Ovary (tissue), 9 donors: ENCODE results near the gene TMEM117. TPM values are rescaled to one million over a fixed set of nuclear protein-coding genes. Genes with fewer than 3 reads are reported as not detected.

Source experiments
- DNase-seq, 5 donors: peaks; one replicate each; pipeline ENCODE4 v3.0.0-alpha.2; 2019 to 2020
- H3K27ac ChIP-seq, 2 donors: fragments of 200-600 bp; one replicate each; pipeline versions ENCODE4 v1.5.1 to v1.8.0; 2019 to 2022
- H3K27me3 ChIP-seq: fragments of 200-600 bp; one replicate; pipeline ENCODE4 v1.8.0; 2022
- H3K36me3 ChIP-seq: fragments of 200-600 bp; sonication (generic); one replicate; pipeline ENCODE4 v1.5.1; 2019
- H3K4me1 ChIP-seq: one replicate; pipeline ENCODE4 v1.8.1; 2013; ENCODE audit warnings: mild to moderate bottlenecking, moderate library complexity; ENCODE audit not compliant: insufficient read depth
- H3K4me3 ChIP-seq: fragments of 200-600 bp; sonication (generic); one replicate; pipeline ENCODE4 v1.5.1; 2017
- H3K9me3 ChIP-seq, 2 donors: fragments of 200-600 bp in 1 of 2; sonication (generic) in 1 of 2; one replicate each; pipeline versions ENCODE4 v1.5.1 to v1.8.1; 2013 to 2019; ENCODE audit warnings: mild to moderate bottlenecking in 1 of 2, moderate library complexity in 1 of 2
- EP300 ChIP-seq: sonication (generic); formaldehyde crosslinking; IDR thresholded peaks from one replicate; pipeline ENCODE4 v1.6.1; 2017; ENCODE audit warnings: antibody characterized with exemption
- POLR2A ChIP-seq: fragments of 450-650 bp; IDR thresholded peaks from one replicate; pipeline ENCODE4 v1.6.1; 2017; ENCODE audit warnings: antibody characterized with exemption, mild to moderate bottlenecking, moderate library complexity
- WGBS, 3 donors: extraction: QIAGEN DNeasy Blood & Tissue Kit in 1 of 3; methylation state at CpG; one replicate each; pipeline versions ENCODE4 v1.1.5 to v1.1.7; 2013 to 2017; 5-methylcytosine and 5-hydroxymethylcytosine counted together
- intact Hi-C, 4 donors: fragments of 100-400 bp; cut with DNase I; formaldehyde crosslinking; loops; one replicate each; pipeline versions ENCODE4 v1.11.0 to v1.15.1; 2022 to 2023
- polyA plus RNA-seq, 2 donors: library from polyadenylated mRNA; stranded (reverse); fragments of 200-250 nt in 1 of 2; fragments of 350-450 nt in 1 of 2; fragmentation: Illumina TruSeq in 1 of 2; extraction: RNeasy Lipid Tissue Mini Kit (QIAGEN cat#74804) in 1 of 2; gene quantifications; one replicate each; pipeline ENCODE4 v1.2.3, GENCODE V29; 2013 to 2014
- total RNA-seq, 7 donors: library from RNA; depleted of rRNA in 2 of 7; stranded (reverse); fragments of >200 nt in 2 of 7; fragmentation: NEBNext Ultra II Directional in 3 of 7; extraction: Animal tissue kit (Norgen Biotek cat#: 25700) in 3 of 7; gene quantifications; one replicate each; pipeline versions ENCODE4 v1.1.0 to v1.2.4, GENCODE V29; 2016 to 2023
- TF ChIP-seq, protein P1 (sequence below), 3 donors: fragments of 450-650 bp in 2 of 3; fragments of 200-600 bp in 1 of 3; IDR thresholded peaks; one replicate each; pipeline versions ENCODE4 v1.5.1 to v1.8.0; 2016 to 2022; ENCODE audit warnings: antibody characterized with exemption in 3 of 3, mild to moderate bottlenecking in 1 of 3
- donor health status: DM: no; HTN: no; CAD: no; lungs with moderate emphysema.
- donor health status: DM: no; HTN: no; CAD: no.
- donor health status: Bipolar disorder and iron deficiency.
- donor health status: DM: yes; HTN: yes; CAD: no.
- donor health status: DM: no; HTN: no; CAD: no.
- donor health status: DM: yes; HTN: yes; CAD: no.

The TMEM117 gene
- total and polyA plus RNA-seq, 9 donors: 3.5 to 19.3 (median 6.3) TPM

DNA sequence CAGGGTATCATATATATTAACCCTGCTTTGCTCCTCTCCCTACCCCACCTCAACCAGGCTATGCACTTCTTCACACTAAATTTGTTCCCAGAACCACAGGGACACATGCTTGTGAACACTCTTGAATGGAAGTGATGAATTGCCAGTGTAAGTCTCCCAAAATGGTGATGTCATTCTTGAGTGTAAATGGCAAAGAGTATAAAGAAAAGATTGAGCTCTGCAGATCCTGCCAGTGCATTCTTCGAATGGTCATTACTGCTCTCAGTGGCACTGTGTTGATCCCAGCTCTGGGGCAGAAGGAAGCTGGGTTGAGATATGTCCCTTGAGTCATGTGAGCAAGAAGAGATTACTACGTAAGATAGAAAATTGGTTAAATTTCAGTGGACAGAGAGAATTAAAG lies 313.1 kb downstream of the TMEM117 start:
- WGBS, 3 donors: 95 to 98% (median 97%) methylated on average over 2 of the region's 2 CpGs
- DNase-seq: no peak
- no peaks in the 10 kb centered on the region for H3K9me3 ChIP-seq
- intact Hi-C loops: no loop called here
- no peak overlapping the region for H3K27ac ChIP-seq
- H3K4me3 ChIP-seq: no peak overlapping the region
- no peak for TF ChIP-seq EP300
- TF ChIP-seq POLR2A: no peak
- TF ChIP-seq, protein P1, sequence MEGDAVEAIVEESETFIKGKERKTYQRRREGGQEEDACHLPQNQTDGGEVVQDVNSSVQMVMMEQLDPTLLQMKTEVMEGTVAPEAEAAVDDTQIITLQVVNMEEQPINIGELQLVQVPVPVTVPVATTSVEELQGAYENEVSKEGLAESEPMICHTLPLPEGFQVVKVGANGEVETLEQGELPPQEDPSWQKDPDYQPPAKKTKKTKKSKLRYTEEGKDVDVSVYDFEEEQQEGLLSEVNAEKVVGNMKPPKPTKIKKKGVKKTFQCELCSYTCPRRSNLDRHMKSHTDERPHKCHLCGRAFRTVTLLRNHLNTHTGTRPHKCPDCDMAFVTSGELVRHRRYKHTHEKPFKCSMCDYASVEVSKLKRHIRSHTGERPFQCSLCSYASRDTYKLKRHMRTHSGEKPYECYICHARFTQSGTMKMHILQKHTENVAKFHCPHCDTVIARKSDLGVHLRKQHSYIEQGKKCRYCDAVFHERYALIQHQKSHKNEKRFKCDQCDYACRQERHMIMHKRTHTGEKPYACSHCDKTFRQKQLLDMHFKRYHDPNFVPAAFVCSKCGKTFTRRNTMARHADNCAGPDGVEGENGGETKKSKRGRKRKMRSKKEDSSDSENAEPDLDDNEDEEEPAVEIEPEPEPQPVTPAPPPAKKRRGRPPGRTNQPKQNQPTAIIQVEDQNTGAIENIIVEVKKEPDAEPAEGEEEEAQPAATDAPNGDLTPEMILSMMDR (IDR thresholded peaks at IDR 0.05): no peak
- no peaks in the 10 kb centered on the region for H3K27me3 ChIP-seq
- H3K36me3 ChIP-seq: no peaks in the 10 kb centered on the region
- H3K4me1 ChIP-seq: no peaks in the 10 kb centered on the region

DNA sequence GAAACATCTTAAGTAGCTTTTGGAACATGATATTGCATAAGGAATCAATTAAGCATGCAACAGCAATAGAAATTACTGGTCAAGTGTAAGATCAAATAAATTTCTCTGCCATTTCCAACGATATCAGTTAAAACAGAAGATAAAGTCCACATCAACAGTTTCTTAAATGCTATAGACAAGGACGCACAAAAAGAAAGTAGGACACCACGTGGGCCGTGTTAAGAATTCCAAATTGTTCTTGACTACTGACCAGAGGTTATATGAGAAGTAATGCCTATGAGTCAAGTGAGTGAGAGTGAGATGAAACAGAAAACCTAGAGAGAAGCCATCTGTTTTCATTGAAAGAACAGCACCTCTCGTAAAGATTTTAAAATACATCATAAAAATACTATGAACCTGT lies 318.2 kb downstream of the TMEM117 start:
- WGBS, 3 donors: 27 to 46% (median 37%) methylated on average over 5 of the region's 5 CpGs
- H3K4me3 ChIP-seq: no peak overlapping the region

DNA sequence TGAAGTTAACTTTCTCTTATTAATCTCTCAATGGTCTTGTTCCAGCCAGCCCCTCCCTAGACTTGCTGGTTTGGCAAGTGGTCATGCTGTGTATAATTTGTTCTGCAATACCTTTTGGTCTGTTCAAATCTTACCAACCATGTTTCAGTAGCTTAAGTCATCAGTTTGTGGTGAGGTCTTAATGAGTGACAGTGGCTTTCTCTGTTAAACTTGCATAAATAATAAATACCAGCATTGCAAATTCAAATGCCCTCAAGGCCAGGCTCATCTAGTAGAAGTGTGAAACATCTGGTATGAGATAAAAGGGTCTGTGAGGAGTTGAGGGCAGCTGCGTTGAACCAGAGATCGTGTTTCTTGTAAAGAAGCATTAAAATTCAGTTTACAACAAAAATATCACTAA lies 319.5 kb downstream of the TMEM117 start:
- 33 to 50% (median 35%) methylated on average over 2 of the region's 2 CpGs for WGBS, 3 donors
- Histone ChIP-seq H3K36me3 (no peaks in the 10 kb centered on the region), H3K4me3 (no peak overlapping the region), H3K27ac (no peak overlapping the region), H3K4me1 (no peaks in the 10 kb centered on the region), H3K9me3 (no peaks in the 10 kb centered on the region), H3K27me3 (no peaks in the 10 kb centered on the region)
- intact Hi-C loops: no loop called here
- DNase-seq: no peak
- TF ChIP-seq, protein P1 (IDR thresholded peaks at IDR 0.05): no peak
- no peak for TF ChIP-seq POLR2A
- no peak for TF ChIP-seq EP300

More for the DNA sequence above, 318.2 kb downstream of the TMEM117 start:
- Histone ChIP-seq H3K27ac (no peak overlapping the region), H3K4me1 (no peaks in the 10 kb centered on the region), H3K27me3 (no peaks in the 10 kb centered on the region), H3K9me3 (no peaks in the 10 kb centered on the region), H3K36me3 (no peaks in the 10 kb centered on the region)
- no peak for TF ChIP-seq POLR2A
- TF ChIP-seq EP300: no peak
- TF ChIP-seq, protein P1 (IDR thresholded peaks at IDR 0.05): no peak
- no peak for DNase-seq
- intact Hi-C loops: no loop called here

DNA sequence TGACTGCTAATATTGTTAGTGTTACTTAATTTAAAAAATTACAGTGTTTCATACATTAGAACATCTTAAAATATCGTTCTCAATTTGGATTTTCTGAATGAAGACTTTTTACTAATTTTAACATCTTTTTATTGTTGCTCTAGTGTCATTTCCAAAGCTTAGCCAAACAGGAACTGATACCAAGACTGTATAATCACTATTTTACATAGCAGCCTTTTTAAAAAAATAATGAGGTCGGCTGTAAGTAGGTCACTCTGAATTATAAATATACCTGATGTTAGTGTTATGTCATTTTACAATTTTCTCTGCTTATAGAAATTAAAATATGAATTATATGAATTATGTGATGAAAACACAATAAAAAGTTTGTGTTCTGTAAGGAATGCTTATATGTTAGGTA lies 321.5 kb downstream of the TMEM117 start:
- Histone ChIP-seq H3K36me3 (no peaks in the 10 kb centered on the region), H3K4me3 (no peak overlapping the region), H3K9me3 (no peaks in the 10 kb centered on the region), H3K27ac (no peak overlapping the region), H3K4me1 (no peaks in the 10 kb centered on the region), H3K27me3 (no peaks in the 10 kb centered on the region)
- DNase-seq: no peak
- 40 to 60% (median 53%) methylated on average over 2 of the region's 2 CpGs for WGBS, 3 donors
- intact Hi-C loops: no loop called here
- TF ChIP-seq, protein P1 (IDR thresholded peaks at IDR 0.05): no peak
- TF ChIP-seq POLR2A: no peak
- TF ChIP-seq EP300: no peak

DNA sequence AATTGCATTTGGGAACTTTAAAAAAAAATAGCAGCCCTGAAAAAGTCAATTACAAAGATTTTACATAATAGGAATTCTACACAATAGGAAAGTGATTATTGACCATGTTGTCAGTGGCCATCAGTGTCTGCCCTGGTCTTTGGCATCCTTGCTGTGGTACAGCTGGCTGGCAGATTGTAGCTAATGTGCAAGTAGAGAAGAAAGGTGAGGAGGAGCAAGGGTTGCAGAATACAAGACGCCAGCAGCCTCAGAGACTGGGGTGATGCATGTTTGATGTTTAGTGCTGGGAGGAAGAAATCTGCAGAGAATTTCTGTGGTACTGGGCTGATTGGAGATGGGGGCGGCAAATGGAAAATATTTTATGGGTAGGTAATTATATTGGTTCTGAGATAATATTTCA lies 322.9 kb downstream of the TMEM117 start:
- H3K4me3 ChIP-seq: no peak overlapping the region

More for the DNA sequence above, 322.9 kb downstream of the TMEM117 start:
- Histone ChIP-seq H3K36me3 (no peaks in the 10 kb centered on the region), H3K27me3 (no peaks in the 10 kb centered on the region), H3K4me1 (no peaks in the 10 kb centered on the region), H3K9me3 (no peaks in the 10 kb centered on the region), H3K27ac (no peak overlapping the region)
- intact Hi-C loops: no loop called here
- 75 to 92% (median 84%) methylated on average over 2 of the region's 2 CpGs for whole genome bisulfite sequencing, 3 donors
- TF ChIP-seq EP300 (no peak), POLR2A (no peak)
- TF ChIP-seq, protein P1 (IDR thresholded peaks at IDR 0.05): no peak
- no peak for DNase-seq
